Immature natural killer cell (primary cell): Measurements from ENCODE around the gene MX2. TPM values are rescaled to one million over a fixed set of nuclear protein-coding genes. Genes with fewer than 3 reads are reported as not detected.

Experiments
- DNase-seq, 3 donors: peaks; one replicate each; pipeline ENCODE4 v3.0.0; 2022; ENCODE audit warnings: mixed read lengths in 1 of 3
- H3K27ac Mint-ChIP-seq, 6 donors: one replicate each; pipeline ENCODE4 v1.8.0; 2020; ENCODE audit warnings: mixed read lengths in 6 of 6, mild to moderate bottlenecking in 5 of 6, inconsistent platforms in 4 of 6, moderate library complexity in 3 of 6
- H3K27me3 Mint-ChIP-seq, 3 donors: one replicate each; pipeline ENCODE4 v1.8.0; 2020 to 2021; ENCODE audit warnings: low read depth in 3 of 3, mild to moderate bottlenecking in 3 of 3, mixed read lengths in 3 of 3, moderate library complexity in 3 of 3, inconsistent platforms in 1 of 3
- H3K36me3 Mint-ChIP-seq, 3 donors: one replicate each; pipeline ENCODE4 v1.8.0; 2020; ENCODE audit warnings: mixed read lengths in 3 of 3, inconsistent platforms in 2 of 3, mild to moderate bottlenecking in 2 of 3
- H3K4me1 Mint-ChIP-seq, 2 donors: one replicate each; pipeline ENCODE4 v1.8.0; 2020; ENCODE audit warnings: inconsistent platforms in 2 of 2, mild to moderate bottlenecking in 2 of 2, mixed read lengths in 2 of 2, moderate library complexity in 1 of 2
- H3K4me3 Mint-ChIP-seq, 5 donors: one replicate each; pipeline ENCODE4 v1.8.0; 2020; ENCODE audit warnings: mild to moderate bottlenecking in 5 of 5, mixed read lengths in 5 of 5, inconsistent platforms in 3 of 5, moderate library complexity in 3 of 5
- H3K9me3 Mint-ChIP-seq, 6 donors: one replicate each; pipeline ENCODE4 v1.8.0; 2020; ENCODE audit warnings: mild to moderate bottlenecking in 6 of 6, mixed read lengths in 6 of 6, inconsistent platforms in 4 of 6, moderate library complexity in 3 of 6
- polyA plus RNA-seq, 3 donors: library from polyadenylated mRNA; unstranded; fragments of 300-500 nt; fragmentation: Illumina TruSeq; gene quantifications; one replicate each; pipeline ENCODE4 v1.2.3, GENCODE V29; 2021

MX2 gene
- polyA plus RNA-seq, 3 donors from 2014 or later = 4.0 to 24.2 (median 11.1) TPM

GRCh38 chr21:41396558-41397075 is 34.8 kb downstream of the MX2 start:
- H3K27ac Mint-ChIP-seq = no peak overlapping the region
- H3K4me1 Mint-ChIP-seq = no peaks in the 10 kb centered on the region
- no peaks in the 10 kb centered on the region for H3K27me3 Mint-ChIP-seq
- no peak overlapping the region for H3K4me3 Mint-ChIP-seq
- H3K9me3 Mint-ChIP-seq = no peaks in the 10 kb centered on the region
- peaks cover 22 to 71% (median 61%) of the 10 kb centered on the region in 3 donors for H3K36me3 Mint-ChIP-seq
- DNase-seq = no peak

GRCh38 chr21:41397471-41397891 is 35.7 kb downstream of the MX2 start:
- Mint-ChIP-seq H3K4me3 (no peak overlapping the region), H3K27ac (no peak overlapping the region), H3K9me3 (no peaks in the 10 kb centered on the region), H3K36me3 (peaks cover 26 to 64% (median 58%) of the 10 kb centered on the region in 3 donors), H3K27me3 (peaks cover 0 to 2% (median 0%) of the 10 kb centered on the region in 3 donors), H3K4me1 (no peaks in the 10 kb centered on the region)
- no peak for DNase-seq

GRCh38 chr21:41398251-41398650 is 36.4 kb downstream of the MX2 start:
- Mint-ChIP-seq H3K4me1 (no peaks in the 10 kb centered on the region), H3K27me3 (peaks cover 0 to 2% (median 0%) of the 10 kb centered on the region in 3 donors), H3K36me3 (peaks cover 25 to 71% (median 62%) of the 10 kb centered on the region in 3 donors), H3K9me3 (no peaks in the 10 kb centered on the region), H3K27ac (no peak overlapping the region), H3K4me3 (no peak overlapping the region)
- no peak for DNase-seq

- Mint-ChIP-seq H3K27ac (no peak overlapping the region), H3K36me3 (peaks cover 22 to 71% (median 60%) of the 10 kb centered on the region in 3 donors)
- DNase-seq = no peak
Measured at GRCh38 chr21:41398831-41399230, 37.0 kb downstream of the MX2 start.

GRCh38 chr21:41399246-41399800 is 37.5 kb downstream of the MX2 start:
- peaks cover 0 to 2% (median 0%) of the 10 kb centered on the region in 3 donors for H3K27me3 Mint-ChIP-seq

More at GRCh38 chr21:41398831-41399230, 37.0 kb downstream of the MX2 start:
- Mint-ChIP-seq H3K4me1 (no peaks in the 10 kb centered on the region), H3K27me3 (peaks cover 0 to 2% (median 0%) of the 10 kb centered on the region in 3 donors), H3K4me3 (no peak overlapping the region), H3K9me3 (no peaks in the 10 kb centered on the region)

GRCh38 chr21:41402231-41402630 is 40.4 kb downstream of the MX2 start:
- Mint-ChIP-seq H3K4me1 (no peaks in the 10 kb centered on the region), H3K4me3 (no peak overlapping the region), H3K27me3 (peaks cover 0 to 3% (median 2%) of the 10 kb centered on the region in 3 donors), H3K9me3 (no peaks in the 10 kb centered on the region), H3K27ac (no peak overlapping the region), H3K36me3 (peaks cover 24 to 63% (median 61%) of the 10 kb centered on the region in 3 donors)
- DNase-seq = no peak

More at GRCh38 chr21:41399246-41399800, 37.5 kb downstream of the MX2 start:
- H3K27ac Mint-ChIP-seq = no peak overlapping the region
- H3K36me3 Mint-ChIP-seq = peaks cover 19 to 67% (median 60%) of the 10 kb centered on the region in 3 donors
- H3K9me3 Mint-ChIP-seq = no peaks in the 10 kb centered on the region
- H3K4me3 Mint-ChIP-seq = no peak overlapping the region
- no peaks in the 10 kb centered on the region for H3K4me1 Mint-ChIP-seq
- no peak for DNase-seq

- Mint-ChIP-seq H3K4me3 (no peak overlapping the region), H3K36me3 (peaks cover 22 to 63% (median 63%) of the 10 kb centered on the region in 3 donors), H3K27ac (no peak overlapping the region), H3K27me3 (peaks cover 0 to 4% (median 2%) of the 10 kb centered on the region in 3 donors), H3K9me3 (no peaks in the 10 kb centered on the region), H3K4me1 (no peaks in the 10 kb centered on the region)
- no peak for DNase-seq
Measured at GRCh38 chr21:41402796-41403195, 41.0 kb downstream of the MX2 start.

GRCh38 chr21:41403331-41403730 is 41.5 kb downstream of the MX2 start:
- Mint-ChIP-seq H3K4me1 (no peaks in the 10 kb centered on the region), H3K9me3 (no peaks in the 10 kb centered on the region), H3K27me3 (peaks cover 0 to 4% (median 2%) of the 10 kb centered on the region in 3 donors), H3K4me3 (no peak overlapping the region), H3K27ac (peak overlapping the region in 1 of 6 donors; percentile 11), H3K36me3 (peaks cover 27 to 65% (median 63%) of the 10 kb centered on the region in 3 donors)
- DNase-seq = no peak

GRCh38 chr21:41403966-41404365 is 42.1 kb downstream of the MX2 start:
- no peaks in the 10 kb centered on the region for H3K9me3 Mint-ChIP-seq
- DNase-seq = no peak
- no peak overlapping the region for H3K4me3 Mint-ChIP-seq
- no peak overlapping the region for H3K27ac Mint-ChIP-seq
- no peaks in the 10 kb centered on the region for H3K4me1 Mint-ChIP-seq
- peaks cover 33 to 65% (median 64%) of the 10 kb centered on the region in 3 donors for H3K36me3 Mint-ChIP-seq
- peaks cover 0 to 4% (median 2%) of the 10 kb centered on the region in 3 donors for H3K27me3 Mint-ChIP-seq

GRCh38 chr21:41405321-41405720 is 43.5 kb downstream of the MX2 start:
- Mint-ChIP-seq H3K36me3 (peaks cover 44 to 67% (median 64%) of the 10 kb centered on the region in 3 donors), H3K27ac (no peak overlapping the region), H3K27me3 (peaks cover 0 to 4% (median 4%) of the 10 kb centered on the region in 3 donors), H3K9me3 (peaks cover 0 to under 1% (median 0%) of the 10 kb centered on the region in 6 donors), H3K4me3 (no peak overlapping the region), H3K4me1 (no peaks in the 10 kb centered on the region)
- no peak for DNase-seq

- Mint-ChIP-seq H3K27ac (no peak overlapping the region), H3K36me3 (peaks cover 40 to 65% (median 63%) of the 10 kb centered on the region in 3 donors), H3K27me3 (peaks cover 0 to 4% (median 4%) of the 10 kb centered on the region in 3 donors), H3K4me1 (no peaks in the 10 kb centered on the region), H3K4me3 (no peak overlapping the region), H3K9me3 (peaks cover 0 to 3% (median 0%) of the 10 kb centered on the region in 6 donors)
- no peak for DNase-seq
Measured at GRCh38 chr21:41406340-41406739, 44.5 kb downstream of the MX2 start.

GRCh38 chr21:41407541-41408460 is 46.0 kb downstream of the MX2 start:
- DNase-seq = no peak
- peak overlapping the region in 1 of 6 donors; percentile 31 for H3K27ac Mint-ChIP-seq
- no peaks in the 10 kb centered on the region for H3K4me1 Mint-ChIP-seq
- no peak overlapping the region for H3K4me3 Mint-ChIP-seq
- peaks cover 0 to 13% (median 6%) of the 10 kb centered on the region in 3 donors for H3K27me3 Mint-ChIP-seq
- H3K9me3 Mint-ChIP-seq = peaks cover 0 to 9% (median 2%) of the 10 kb centered on the region in 6 donors
- peaks cover 37 to 61% (median 58%) of the 10 kb centered on the region in 3 donors for H3K36me3 Mint-ChIP-seq

- Mint-ChIP-seq H3K9me3 (peaks cover 0 to 10% (median 4%) of the 10 kb centered on the region in 6 donors), H3K4me3 (no peak overlapping the region), H3K36me3 (peaks cover 33 to 47% (median 45%) of the 10 kb centered on the region in 3 donors), H3K27me3 (peaks cover 0 to 18% (median 13%) of the 10 kb centered on the region in 3 donors), H3K4me1 (no peaks in the 10 kb centered on the region), H3K27ac (no peak overlapping the region)
- no peak for DNase-seq
Measured at GRCh38 chr21:41410361-41410760, 48.5 kb downstream of the MX2 start.
